WERI-Rb-1 (cell line): ENCODE results near the gene PRPF39.

Source experiments
- DNase-seq: peaks from one replicate; pipeline ENCODE4 v3.0.0-alpha.2; 2020
- H3K27ac ChIP-seq: fragments of 250-450 bp; sonication (Bioruptor Pico); 2 replicates; pipeline ENCODE4 v1.5.1; 2020; ENCODE audit warnings: mild to moderate bottlenecking, moderate library complexity
- H3K27me3 ChIP-seq: fragments of 250-450 bp; sonication (Bioruptor Pico); 2 replicates; pipeline ENCODE4 v1.5.1; 2021; ENCODE audit warnings: mild to moderate bottlenecking, low read depth, moderate library complexity; ENCODE audit not compliant: insufficient read depth, severe bottlenecking
- H3K36me3 ChIP-seq: fragments of 250-450 bp; sonication (Bioruptor Pico); 2 replicates; pipeline ENCODE4 v1.5.1; 2020; ENCODE audit warnings: mild to moderate bottlenecking, moderate library complexity
- H3K4me3 ChIP-seq: 2 replicates; pipeline ENCODE4 v1.5.1; 2011; ENCODE audit warnings: low read depth, mild to moderate bottlenecking, control low read depth, low read length
- H3K9me3 ChIP-seq: fragments of 250-450 bp; sonication (Bioruptor Pico); 2 replicates; pipeline ENCODE4 v1.5.1; 2021; ENCODE audit warnings: mild to moderate bottlenecking, moderate library complexity; ENCODE audit not compliant: severe bottlenecking
- CTCF ChIP-seq: IDR thresholded peaks from 2 replicates; pipeline ENCODE4 v1.5.1; 2011; ENCODE audit warnings: low read depth, mild to moderate bottlenecking, control low read depth, inconsistent platforms, low read length

The PRPF39 gene

GRCh38 chr14:45060551-45060950 is 23.4 kb upstream of the PRPF39 start:
- no peak for DNase-seq
- Histone ChIP-seq H3K36me3 (no peaks in the 10 kb centered on the region), H3K27me3 (no peaks in the 10 kb centered on the region)

DNA sequence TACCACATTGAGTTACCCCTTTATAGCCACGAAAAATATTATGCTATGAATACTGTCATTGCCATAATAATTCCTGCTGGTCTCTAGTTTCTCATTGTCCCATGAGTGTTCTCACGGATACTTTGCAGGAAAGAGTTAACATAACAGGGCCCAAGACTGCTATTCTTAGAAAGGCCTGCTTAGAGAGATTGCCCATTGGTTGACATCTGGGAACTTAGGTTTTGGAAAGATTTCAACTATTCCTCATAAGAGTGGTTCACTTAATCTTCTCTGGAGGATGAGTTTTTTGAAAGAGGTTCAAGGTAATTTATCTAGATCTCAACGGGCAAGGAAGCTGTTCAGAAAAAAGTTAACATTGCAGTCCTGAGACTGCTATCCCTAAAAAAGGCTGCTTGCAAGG is 18.4 kb upstream of the PRPF39 start:
- H3K9me3 ChIP-seq, result no peaks in the 10 kb centered on the region
- no peak overlapping the region for H3K4me3 ChIP-seq
- H3K36me3 ChIP-seq, result no peaks in the 10 kb centered on the region
- no peak for TF ChIP-seq CTCF
- DNase-seq, result no peak
- no peaks in the 10 kb centered on the region for H3K27me3 ChIP-seq
- no peak overlapping the region for H3K27ac ChIP-seq

More at GRCh38 chr14:45060551-45060950, 23.4 kb upstream of the PRPF39 start:
- TF ChIP-seq CTCF, result no peak
- H3K27ac ChIP-seq, result no peak overlapping the region
- no peaks in the 10 kb centered on the region for H3K9me3 ChIP-seq
- no peak overlapping the region for H3K4me3 ChIP-seq

GRCh38 chr14:45065956-45066355 is 18.0 kb upstream of the PRPF39 start:
- H3K4me3 ChIP-seq, result no peak overlapping the region
- no peaks in the 10 kb centered on the region for H3K36me3 ChIP-seq
- no peaks in the 10 kb centered on the region for H3K27me3 ChIP-seq
- DNase-seq, result no peak
- H3K27ac ChIP-seq, result no peak overlapping the region
- TF ChIP-seq CTCF, result no peak
- no peaks in the 10 kb centered on the region for H3K9me3 ChIP-seq

GRCh38 chr14:45066667-45067066 is 17.2 kb upstream of the PRPF39 start:
- H3K27ac ChIP-seq, result no peak overlapping the region
- no peak overlapping the region for H3K4me3 ChIP-seq
- no peak for DNase-seq
- H3K27me3 ChIP-seq, result no peaks in the 10 kb centered on the region
- no peak for TF ChIP-seq CTCF
- H3K9me3 ChIP-seq, result no peaks in the 10 kb centered on the region
- no peaks in the 10 kb centered on the region for H3K36me3 ChIP-seq

DNA sequence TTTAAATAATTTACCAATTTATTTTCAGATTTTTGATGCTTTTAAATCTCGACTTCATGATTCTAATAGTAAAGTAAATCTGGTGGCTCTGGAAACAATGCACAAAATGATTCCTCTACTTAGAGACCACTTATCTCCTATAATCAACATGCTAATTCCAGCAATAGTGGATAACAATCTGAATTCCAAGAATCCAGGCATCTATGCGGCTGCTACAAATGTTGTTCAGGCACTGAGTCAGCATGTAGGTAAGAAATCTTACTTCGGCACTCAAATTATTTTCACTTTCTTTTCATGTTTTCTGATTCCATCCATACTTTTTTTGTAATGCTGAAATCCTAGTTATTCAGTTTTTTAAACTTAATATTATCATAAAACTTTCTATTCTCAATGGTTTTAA is 15.5 kb upstream of the PRPF39 start:
- TF ChIP-seq CTCF, result no peak
- no peaks in the 10 kb centered on the region for H3K36me3 ChIP-seq
- no peak overlapping the region for H3K27ac ChIP-seq
- no peaks in the 10 kb centered on the region for H3K9me3 ChIP-seq
- DNase-seq, result no peak
- H3K27me3 ChIP-seq, result no peaks in the 10 kb centered on the region
- no peak overlapping the region for H3K4me3 ChIP-seq

- H3K36me3 ChIP-seq, result no peaks in the 10 kb centered on the region
- no peaks in the 10 kb centered on the region for H3K27me3 ChIP-seq
- no peak for DNase-seq
- H3K27ac ChIP-seq, result no peak overlapping the region
- no peak overlapping the region for H3K4me3 ChIP-seq
- H3K9me3 ChIP-seq, result no peaks in the 10 kb centered on the region
- TF ChIP-seq CTCF, result no peak
Measured at GRCh38 chr14:45070215-45070614, 13.7 kb upstream of the PRPF39 start.
